IMR-90 (cell line): ENCODE results near the gene SNRK. TPM values are rescaled to one million over a fixed set of nuclear protein-coding genes. Genes with fewer than 3 reads are reported as not detected.
A peak's percentile ranks its signal among the peaks of the same experiment; 100 is the strongest.

Source experiments
- ATAC-seq: fragments of 200-7000 bp; cut with Tn5 transposase; 2 replicates; pipeline ENCODE4 v1.9.1; 2020; ENCODE audit warnings: low read depth, mild to moderate bottlenecking, moderate library complexity
- BruUV-seq: library from RNA; stranded (reverse); fragments of 400-500 nt; replicated peaks from 2 replicates; lab custom pipeline; 2021; lab: Mats Ljungman, UMichigan
- CTCF ChIA-PET: fragments of 300-600 bp; formaldehyde crosslinking; extraction: SDS; loops from one replicate; lab custom pipeline; 2021; ENCODE audit warnings: antibody characterized with exemption; lab: Yijun Ruan, JAX
- POLR2A ChIA-PET: fragments of 300-600 bp; sonication (Branson Sonifier 250); formaldehyde crosslinking; loops from one replicate; lab custom pipeline; 2022; ENCODE audit warnings: antibody characterized with exemption; ENCODE audit not compliant: unreplicated experiment; lab: Charles Lee
- DNase-seq: peaks from one replicate; pipeline ENCODE4 v3.0.0; 2013
- H2AFZ ChIP-seq: replicated peaks from 2 replicates; pipeline ENCODE3; 2013; ENCODE audit warnings: low read length, mild to moderate bottlenecking; ENCODE audit not compliant: poor library complexity
- H2AK5ac ChIP-seq: 2 replicates; pipeline ENCODE4 v1.6.1; 2013; ENCODE audit warnings: low read depth, low read length, inconsistent platforms
- H2AK9ac ChIP-seq: replicated peaks from 2 replicates; pipeline ENCODE3; 2013; ENCODE audit warnings: mild to moderate bottlenecking, low read depth, low read length, moderate library complexity; ENCODE audit not compliant: poor library complexity
- H2BK120ac ChIP-seq: 2 replicates; pipeline ENCODE4 v1.6.1; 2013; ENCODE audit warnings: low read depth, low read length, inconsistent platforms
- H2BK15ac ChIP-seq: 3 replicates; pipeline ENCODE4 v1.6.1; 2013; ENCODE audit warnings: low read depth, low read length, inconsistent platforms
- H2BK20ac ChIP-seq: 2 replicates; pipeline ENCODE4 v1.6.1; 2013; ENCODE audit warnings: low read depth, mild to moderate bottlenecking, inconsistent platforms, low read length, moderate library complexity
- H2BK5ac ChIP-seq: 2 replicates; pipeline ENCODE4 v1.6.1; 2013; ENCODE audit warnings: mild to moderate bottlenecking, low read depth, low read length, inconsistent platforms; ENCODE audit not compliant: poor library complexity, severe bottlenecking
- H3K14ac ChIP-seq: replicated peaks from 2 replicates; pipeline ENCODE4 v1.6.1; 2013; ENCODE audit warnings: low read depth, low read length, inconsistent platforms
- H3K18ac ChIP-seq: 2 replicates; pipeline ENCODE4 v1.6.1; 2013; ENCODE audit warnings: low read depth, low read length, control low read depth
- H3K23ac ChIP-seq: 2 replicates; pipeline ENCODE4 v1.6.1; 2013; ENCODE audit warnings: low read depth, low read length, inconsistent platforms
- H3K27ac ChIP-seq: 2 replicates; pipeline ENCODE4 v1.5.1; 2013; ENCODE audit warnings: mild to moderate bottlenecking, control low read depth, low read length; ENCODE audit not compliant: insufficient read depth
- H3K27me3 ChIP-seq: 2 replicates; pipeline ENCODE4 v1.6.1; 2013; ENCODE audit warnings: low read length; ENCODE audit not compliant: control insufficient read depth, insufficient read depth
- H3K36me3 ChIP-seq: 2 replicates; pipeline ENCODE4 v1.6.1; 2013; ENCODE audit warnings: low read length, mixed read lengths; ENCODE audit not compliant: control insufficient read depth, insufficient read depth
- H3K4ac ChIP-seq: 2 replicates; pipeline ENCODE4 v1.6.1; 2013; ENCODE audit warnings: low read depth, low read length, inconsistent platforms
- H3K4me1 ChIP-seq: 2 replicates; pipeline ENCODE4 v1.6.1; 2013; ENCODE audit warnings: low read length, mixed read lengths; ENCODE audit not compliant: control insufficient read depth, insufficient read depth
- H3K4me2 ChIP-seq: 2 replicates; pipeline ENCODE4 v1.6.1; 2013; ENCODE audit warnings: low read depth, mild to moderate bottlenecking, control low read depth, low read length, moderate library complexity
- H3K4me3 ChIP-seq: 2 replicates; pipeline ENCODE4 v1.5.1; 2013; ENCODE audit warnings: low read depth, mild to moderate bottlenecking, control low read depth, low read length, moderate library complexity; ENCODE audit not compliant: insufficient read depth
- H3K56ac ChIP-seq: 2 replicates; pipeline ENCODE4 v1.6.1; 2013; ENCODE audit warnings: low read length, inconsistent platforms; ENCODE audit not compliant: insufficient read depth; ENCODE audit errors: extremely low read depth
- H3K79me1 ChIP-seq, 2 experiments: 2 replicates each; pipeline ENCODE4 v1.6.1; 2013; ENCODE audit warnings: low read length in 2 of 2, inconsistent platforms in 1 of 2, low read depth in 1 of 2
- H3K9ac ChIP-seq: 2 replicates; pipeline ENCODE4 v1.6.1; 2013; ENCODE audit warnings: low read depth, low read length, control low read depth
- H3K9me1 ChIP-seq: 2 replicates; pipeline ENCODE4 v1.6.1; 2013; ENCODE audit warnings: low read length, inconsistent platforms; ENCODE audit not compliant: insufficient read depth
- H3K9me3 ChIP-seq: 2 replicates; pipeline ENCODE4 v1.6.1; 2013; ENCODE audit warnings: low read length; ENCODE audit not compliant: control insufficient read depth, insufficient read depth
- H4K20me1 ChIP-seq: 2 replicates; pipeline ENCODE4 v1.6.1; 2013; ENCODE audit warnings: low read length, inconsistent platforms; ENCODE audit not compliant: insufficient read depth
- H4K5ac ChIP-seq: 2 replicates; pipeline ENCODE4 v1.6.1; 2013; ENCODE audit warnings: mild to moderate bottlenecking, low read depth, low read length, control low read depth
- H4K8ac ChIP-seq, 2 experiments: 2 replicates each; pipeline ENCODE4 v1.6.1; 2013; ENCODE audit warnings: low read depth in 2 of 2, low read length in 2 of 2, control low read depth in 1 of 2, inconsistent platforms in 1 of 2
- H4K91ac ChIP-seq: 2 replicates; pipeline ENCODE4 v1.6.1; 2013; ENCODE audit warnings: low read depth, low read length, inconsistent platforms; ENCODE audit not compliant: insufficient read depth
- BHLHE40 ChIP-seq: fragments of 150-350 bp; IDR thresholded peaks from 2 replicates; pipeline ENCODE4 v1.6.1; 2016; ENCODE audit warnings: mild to moderate bottlenecking, low read depth, low read length
- CEBPB ChIP-seq: IDR thresholded peaks from 2 replicates; pipeline ENCODE4 v1.6.1; 2012; ENCODE audit warnings: low read depth, low read length, improper control_type of control experiment
- CHD1 ChIP-seq: IDR thresholded peaks from 2 replicates; pipeline ENCODE4 v1.6.1; 2012; ENCODE audit warnings: low read depth, low read length, improper control_type of control experiment
- FOS ChIP-seq: fragments of 150-350 bp; IDR thresholded peaks from 2 replicates; pipeline ENCODE4 v1.6.1; 2016; ENCODE audit warnings: low read depth, low read length
- MAFK ChIP-seq: IDR thresholded peaks from 2 replicates; pipeline ENCODE4 v1.6.1; 2012; ENCODE audit warnings: low read depth, low read length, improper control_type of control experiment
- MXI1 ChIP-seq: IDR thresholded peaks from 2 replicates; pipeline ENCODE4 v1.6.1; 2012; ENCODE audit warnings: low read depth, mild to moderate bottlenecking, low read length, moderate library complexity, borderline replicate concordance
- NFE2L2 ChIP-seq: fragments of 150-350 bp; IDR thresholded peaks from 2 replicates; pipeline ENCODE4 v1.6.1; 2016; ENCODE audit warnings: low read depth, mild to moderate bottlenecking, low read length
- POLR2A ChIP-seq: IDR thresholded peaks from 2 replicates; pipeline ENCODE4 v1.6.1; 2012; ENCODE audit warnings: mild to moderate bottlenecking, low read depth, low read length
- RAD21 ChIP-seq: IDR thresholded peaks from 2 replicates; pipeline ENCODE4 v1.6.1; 2012; ENCODE audit warnings: low read length, improper control_type of control experiment
- RCOR1 ChIP-seq: IDR thresholded peaks from 2 replicates; pipeline ENCODE4 v1.6.1; 2012; ENCODE audit warnings: mild to moderate bottlenecking, low read length, improper control_type of control experiment; ENCODE audit not compliant: insufficient replicate concordance
- SMC3 ChIP-seq: fragments of 150-350 bp; IDR thresholded peaks from 2 replicates; pipeline ENCODE4 v1.6.1; 2016; ENCODE audit warnings: low read depth, mild to moderate bottlenecking, antibody characterized with exemption, low read length, moderate library complexity
- WGBS, 2 experiments: methylation state at CpG; one replicate each; pipeline versions ENCODE4 v1.1.5 to v1.1.7; 2013; ENCODE audit warnings: missing lambda C conversion rate in 2 of 2; ENCODE audit not compliant: insufficient read length in 1 of 2; ENCODE audit errors: extremely low coverage in 2 of 2; 5-methylcytosine and 5-hydroxymethylcytosine counted together
- dilution Hi-C: fragments of 300-500 bp; cut with HindIII; formaldehyde crosslinking; loops from one replicate; pipeline ENCODE4 v1.14.3; 2018; ENCODE audit warnings: low sequenced_read_pairs; ENCODE audit not compliant: unreplicated experiment
- in situ Hi-C: fragments of 300-500 bp; cut with MboI; formaldehyde crosslinking; loops from 3 replicates; pipeline ENCODE4 v1.14.3; 2019; ENCODE audit warnings: low sequenced_read_pairs, inconsistent platforms, mixed read lengths
- intact Hi-C: fragments of 100-400 bp; cut with micrococcal nuclease; formaldehyde crosslinking; loops from 2 replicates; pipeline ENCODE4 v1.10.0; 2022
- polyA plus RNA-seq, 3 experiments: library from polyadenylated mRNA; depleted of rRNA; stranded (reverse); fragments of >200 nt; gene quantifications; 2 replicates each; pipeline ENCODE4 v1.2.3, GENCODE V29; 2012; ENCODE audit warnings: low replicate concordance in 1 of 3
- total RNA-seq: library from RNA; depleted of rRNA; stranded (reverse); fragments of >200 nt; gene quantifications from 2 replicates; pipeline ENCODE4 v1.2.3, GENCODE V29; 2012
- TF ChIP-seq, protein P1 (sequence below): fragments of 150-350 bp; IDR thresholded peaks from 2 replicates; pipeline ENCODE4 v1.6.1; 2016; ENCODE audit warnings: low read depth, mild to moderate bottlenecking, low read length, moderate library complexity, borderline replicate concordance
- TF ChIP-seq, protein P2 (sequence below): fragments of 150-350 bp; IDR thresholded peaks from 2 replicates; pipeline ENCODE4 v1.6.1; 2017; ENCODE audit warnings: mild to moderate bottlenecking, antibody characterized with exemption, low read length, low read depth
- TF ChIP-seq, protein P3 (sequence below): conservative IDR thresholded peaks from 2 replicates; pipeline ENCODE4 v1.5.1; 2012; ENCODE audit warnings: mild to moderate bottlenecking, low read depth, low read length, improper control_type of control experiment

The SNRK gene
- total and polyA plus RNA-seq, 2 of the 4 experiments (the other 2 are of a cell fraction): 4.7 to 23.1 TPM

DNA sequence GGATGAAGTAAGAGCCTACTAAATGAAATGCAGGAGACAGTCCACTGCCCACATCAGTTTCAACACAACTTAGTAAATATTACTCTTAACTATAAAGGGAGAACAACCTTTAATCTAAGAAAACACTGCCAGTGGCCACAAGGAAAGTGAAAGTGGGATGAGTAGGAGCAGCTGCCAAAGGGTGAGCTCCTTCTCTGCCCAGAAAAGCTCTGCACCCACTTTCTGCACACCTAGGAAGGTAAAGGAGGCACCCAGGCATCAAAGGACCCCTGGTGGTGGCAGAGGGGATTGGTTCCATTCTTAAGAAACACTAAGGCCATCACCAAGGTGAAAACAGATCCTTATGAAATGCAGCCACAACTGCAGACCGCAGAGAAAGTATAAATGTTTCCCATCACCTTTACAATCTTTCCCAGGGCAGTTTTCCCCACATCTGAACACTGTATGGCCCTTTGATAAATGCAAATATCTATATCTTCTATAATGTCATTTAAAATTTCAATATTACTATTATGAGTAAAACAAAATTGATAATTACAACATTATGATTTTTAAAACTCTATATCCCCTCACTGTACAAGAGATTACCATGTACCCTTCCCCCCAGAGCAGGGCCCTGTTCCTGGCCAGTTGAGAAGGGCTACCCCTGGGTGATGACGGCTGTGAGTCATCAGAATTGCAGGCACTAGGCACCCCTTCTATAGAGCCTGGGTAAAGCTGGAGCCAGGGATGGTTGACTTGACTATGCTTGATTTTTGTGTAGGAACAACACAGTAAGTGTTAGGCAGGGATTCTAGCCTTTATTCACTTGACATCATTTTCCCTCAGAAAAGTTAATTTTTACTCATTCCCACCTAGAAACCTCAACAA, 92.0 kb downstream of the SNRK start:
- no peak overlapping the region for H3K4me3 ChIP-seq
- BruUV-seq: no TSS peak
- no peak overlapping the region for H3K4ac ChIP-seq
- no peaks in the 10 kb centered on the region; the same call in 1 of the 2 replicates for H3K36me3 ChIP-seq
- no peak overlapping the region for H2BK15ac ChIP-seq
- peak overlapping the region; percentile 88 for H2BK5ac ChIP-seq
- no CpG with 5 or more reads among the region's 2 CpGs for WGBS, 2 experiments
- no peak overlapping the region for H3K23ac ChIP-seq
- H3K56ac ChIP-seq: no peak overlapping the region
- H3K79me1 ChIP-seq: peaks cover 3 to 12% of the 10 kb centered on the region in 2 experiments; a peak in 3 of 4 replicates
- no peak overlapping the region; the same call in 1 of the 2 replicates for H3K4me2 ChIP-seq
- ATAC-seq (peak; percentile 46; the same call in 1 of the 2 replicates), DNase-seq (peak; percentile 38)
- H4K91ac ChIP-seq: no peak overlapping the region
- no peak overlapping the region for H3K9ac ChIP-seq
- in situ Hi-C loops: no loop called here
- H3K27me3 ChIP-seq: no peaks in the 10 kb centered on the region
- dilution Hi-C loops: no loop called here
- ChIA-PET CTCF (interaction anchor here (1.5 kb wide), 1 partner anchor 25 kb away, joined by 3 read pairs; no protein-coding TSS in a partner anchor), POLR2A (no interaction called here)
- no peak overlapping the region for H4K8ac ChIP-seq
- H3K9me1 ChIP-seq: peaks cover 3% of the 10 kb centered on the region; the same call in 1 of the 2 replicates
- H3K9me3 ChIP-seq: no peaks in the 10 kb centered on the region
- H2AFZ ChIP-seq: no peak overlapping the region
- no peak overlapping the region for H3K27ac ChIP-seq
- H4K20me1 ChIP-seq: no peaks in the 10 kb centered on the region
- no peak overlapping the region for H2AK9ac ChIP-seq
- intact Hi-C loops: no loop called here
- 0 out of 2 replicates have a peak overlapping the region, but pooled peaks have one; percentile 21 for H3K14ac ChIP-seq
- peaks cover 10% of the 10 kb centered on the region for H3K4me1 ChIP-seq
- no peak overlapping the region for H2AK5ac ChIP-seq
- H3K18ac ChIP-seq: peak overlapping the region; percentile 35; the same call in 1 of the 2 replicates
- no peak overlapping the region for H4K5ac ChIP-seq
- H2BK20ac ChIP-seq: no peak overlapping the region
- no peak overlapping the region for H2BK120ac ChIP-seq
- TF ChIP-seq MXI1 (no peak), SMC3 (0 out of 2 replicates have a peak, but pooled peaks have one; percentile 31), RCOR1 (no peak), CHD1 (no peak), MAFK (no peak), CEBPB (no peak), NFE2L2 (no peak), BHLHE40 (no peak), POLR2A (no peak), RAD21 (peak; percentile 27; the same call in 1 of the 2 replicates), FOS (0 out of 2 replicates have a peak, but pooled peaks have one; percentile 17)
- TF ChIP-seq, protein P1, sequence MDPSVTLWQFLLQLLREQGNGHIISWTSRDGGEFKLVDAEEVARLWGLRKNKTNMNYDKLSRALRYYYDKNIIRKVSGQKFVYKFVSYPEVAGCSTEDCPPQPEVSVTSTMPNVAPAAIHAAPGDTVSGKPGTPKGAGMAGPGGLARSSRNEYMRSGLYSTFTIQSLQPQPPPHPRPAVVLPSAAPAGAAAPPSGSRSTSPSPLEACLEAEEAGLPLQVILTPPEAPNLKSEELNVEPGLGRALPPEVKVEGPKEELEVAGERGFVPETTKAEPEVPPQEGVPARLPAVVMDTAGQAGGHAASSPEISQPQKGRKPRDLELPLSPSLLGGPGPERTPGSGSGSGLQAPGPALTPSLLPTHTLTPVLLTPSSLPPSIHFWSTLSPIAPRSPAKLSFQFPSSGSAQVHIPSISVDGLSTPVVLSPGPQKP: no peak
- TF ChIP-seq, protein P2, sequence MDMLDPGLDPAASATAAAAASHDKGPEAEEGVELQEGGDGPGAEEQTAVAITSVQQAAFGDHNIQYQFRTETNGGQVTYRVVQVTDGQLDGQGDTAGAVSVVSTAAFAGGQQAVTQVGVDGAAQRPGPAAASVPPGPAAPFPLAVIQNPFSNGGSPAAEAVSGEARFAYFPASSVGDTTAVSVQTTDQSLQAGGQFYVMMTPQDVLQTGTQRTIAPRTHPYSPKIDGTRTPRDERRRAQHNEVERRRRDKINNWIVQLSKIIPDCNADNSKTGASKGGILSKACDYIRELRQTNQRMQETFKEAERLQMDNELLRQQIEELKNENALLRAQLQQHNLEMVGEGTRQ: no peak
- TF ChIP-seq, protein P3, sequence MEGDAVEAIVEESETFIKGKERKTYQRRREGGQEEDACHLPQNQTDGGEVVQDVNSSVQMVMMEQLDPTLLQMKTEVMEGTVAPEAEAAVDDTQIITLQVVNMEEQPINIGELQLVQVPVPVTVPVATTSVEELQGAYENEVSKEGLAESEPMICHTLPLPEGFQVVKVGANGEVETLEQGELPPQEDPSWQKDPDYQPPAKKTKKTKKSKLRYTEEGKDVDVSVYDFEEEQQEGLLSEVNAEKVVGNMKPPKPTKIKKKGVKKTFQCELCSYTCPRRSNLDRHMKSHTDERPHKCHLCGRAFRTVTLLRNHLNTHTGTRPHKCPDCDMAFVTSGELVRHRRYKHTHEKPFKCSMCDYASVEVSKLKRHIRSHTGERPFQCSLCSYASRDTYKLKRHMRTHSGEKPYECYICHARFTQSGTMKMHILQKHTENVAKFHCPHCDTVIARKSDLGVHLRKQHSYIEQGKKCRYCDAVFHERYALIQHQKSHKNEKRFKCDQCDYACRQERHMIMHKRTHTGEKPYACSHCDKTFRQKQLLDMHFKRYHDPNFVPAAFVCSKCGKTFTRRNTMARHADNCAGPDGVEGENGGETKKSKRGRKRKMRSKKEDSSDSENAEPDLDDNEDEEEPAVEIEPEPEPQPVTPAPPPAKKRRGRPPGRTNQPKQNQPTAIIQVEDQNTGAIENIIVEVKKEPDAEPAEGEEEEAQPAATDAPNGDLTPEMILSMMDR: peak; percentile 43
